ENCODE results near the gene INPP4A.

DNA sequence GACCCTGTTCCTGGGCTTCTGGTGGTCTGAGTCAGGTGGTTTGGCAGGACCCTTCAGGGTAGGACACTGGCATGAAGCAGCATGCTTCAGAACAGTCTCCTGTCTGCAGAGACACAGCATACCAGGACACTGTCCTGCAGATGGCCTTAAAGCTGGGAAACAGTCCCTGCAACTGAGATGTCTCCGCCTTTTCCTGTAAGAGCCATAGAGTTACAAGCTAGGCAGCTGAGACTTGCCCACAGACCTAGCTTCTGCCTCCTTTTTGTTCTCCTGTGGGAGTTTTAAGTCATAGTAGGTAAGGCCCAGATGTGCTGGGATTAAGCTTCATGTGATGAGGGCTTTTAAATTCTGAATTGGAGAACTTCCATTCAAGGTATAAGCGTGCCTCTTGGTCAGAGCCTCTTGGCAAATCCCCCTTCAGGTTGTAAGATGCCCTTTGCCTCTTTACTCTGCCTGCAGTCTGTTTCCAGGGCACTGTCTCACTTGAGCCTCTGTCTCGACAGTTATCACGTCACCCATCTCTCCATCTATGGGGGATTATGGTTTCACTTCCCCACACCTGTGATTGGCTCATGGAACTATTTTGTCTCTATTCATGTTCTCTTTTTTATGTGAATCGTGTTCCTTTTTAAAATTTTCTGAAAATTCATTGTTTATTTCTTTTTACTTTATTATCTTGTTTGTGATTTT is 111.8 kb downstream of the INPP4A start:
- TF ChIP-seq CTCF (IDR thresholded peaks at IDR 0.05; ENCODE audit: low read depth, low read length) (no peak), EZH2phosphoT487 (IDR thresholded peaks at IDR 0.05; ENCODE audit: low read depth) (no peak)

All from OCI-LY3 (cell line).